ENCODE data around the gene ANKRD33B.
"Not testable (repeated sequence)": the region's sequence is repeated elsewhere in the genome, so short reads cannot be mapped to it uniquely, and the experiment has no call there.

Gene ANKRD33B

DNA sequence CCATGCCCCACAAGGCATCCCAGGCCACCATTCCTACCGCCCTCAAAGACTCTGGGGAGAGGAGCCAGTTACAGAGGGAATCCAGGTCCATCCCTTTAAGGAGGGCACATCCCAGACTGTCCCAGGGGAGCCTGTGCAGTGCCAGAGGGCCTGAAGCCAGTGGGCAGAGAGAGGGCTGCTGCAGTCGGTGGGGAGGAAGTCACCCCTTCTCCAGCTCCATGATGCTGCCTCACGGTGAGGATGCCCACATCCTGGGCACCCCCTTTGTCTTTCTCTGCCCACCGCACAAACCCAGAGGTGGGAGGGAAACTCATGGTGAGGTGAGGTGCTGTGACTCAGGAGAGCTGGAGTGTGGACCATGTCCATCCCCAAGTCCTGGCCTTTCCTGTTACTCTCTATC, 26.2 kb upstream of the ANKRD33B start:
- DNase-seq (ENCODE audit: low read depth, low spot score), result no peak

DNA sequence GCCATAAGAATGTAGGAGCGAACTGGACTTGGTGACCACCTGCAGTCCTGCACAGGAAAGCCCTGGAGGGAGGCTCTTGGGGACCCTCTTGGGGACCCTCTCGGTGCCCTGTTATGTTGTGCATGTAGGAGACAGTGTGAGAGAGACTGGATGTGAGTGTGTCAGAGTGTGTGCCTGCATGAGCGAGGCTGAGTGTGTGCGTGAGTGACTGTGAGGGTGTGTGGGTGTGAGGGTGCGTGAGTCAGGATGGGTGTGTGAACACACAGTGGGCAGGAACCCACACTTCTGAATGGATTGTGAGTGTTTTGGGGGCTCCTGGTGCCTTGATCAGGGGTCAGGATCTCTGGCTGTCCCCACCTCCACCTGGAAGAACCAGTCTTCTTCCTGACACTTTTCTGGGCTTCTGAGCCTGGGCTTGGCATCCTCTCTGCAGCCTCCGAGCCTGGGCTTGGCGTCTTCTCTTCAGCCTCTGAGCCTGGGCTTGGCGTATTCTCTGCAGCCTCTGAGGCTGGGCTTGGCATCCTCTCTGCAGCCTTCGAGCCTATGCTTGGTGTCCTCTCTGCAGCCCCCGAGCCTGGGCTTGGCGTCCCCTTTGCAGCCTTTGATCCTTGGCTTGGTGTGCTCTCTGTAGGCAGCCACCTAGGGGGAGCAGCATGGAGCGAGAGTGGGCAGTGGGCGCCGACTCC, 25.6 kb upstream of the ANKRD33B start:
- DNase-seq (ENCODE audit: low read depth, low spot score), result no peak

GRCh38 chr5:10538789-10539686, 24.8 kb upstream of the ANKRD33B start:
- DNase-seq (ENCODE audit: low read depth, low spot score), result no peak

GRCh38 chr5:10539687-10539998, 24.2 kb upstream of the ANKRD33B start:
- no peak for DNase-seq (ENCODE audit: low read depth, low spot score)

DNA sequence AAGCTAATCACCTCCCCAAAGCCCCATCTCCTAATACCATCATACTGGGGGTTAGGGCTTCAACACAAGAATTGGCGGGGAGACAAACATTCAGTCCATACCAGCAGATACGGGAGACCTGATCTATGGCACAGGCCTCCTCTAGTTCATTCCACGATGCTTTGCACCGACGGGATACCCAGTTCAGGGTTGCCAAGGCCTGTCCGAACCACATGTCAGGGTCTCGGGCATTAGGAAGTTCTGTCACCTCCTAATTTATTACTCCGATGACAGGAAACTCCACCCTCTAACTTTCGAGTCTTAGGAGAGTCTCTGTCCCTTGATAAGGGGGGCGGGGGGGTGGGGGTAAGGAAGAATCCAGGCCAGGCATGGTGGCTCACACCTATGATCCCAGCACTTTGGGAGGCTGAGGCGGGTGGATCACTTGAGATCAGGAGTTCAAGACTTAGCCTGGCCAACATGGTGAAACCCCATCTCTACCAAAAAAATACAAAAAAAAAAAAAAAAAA, 23.8 kb upstream of the ANKRD33B start:
- no peak for DNase-seq (ENCODE audit: low read depth, low spot score)

DNA sequence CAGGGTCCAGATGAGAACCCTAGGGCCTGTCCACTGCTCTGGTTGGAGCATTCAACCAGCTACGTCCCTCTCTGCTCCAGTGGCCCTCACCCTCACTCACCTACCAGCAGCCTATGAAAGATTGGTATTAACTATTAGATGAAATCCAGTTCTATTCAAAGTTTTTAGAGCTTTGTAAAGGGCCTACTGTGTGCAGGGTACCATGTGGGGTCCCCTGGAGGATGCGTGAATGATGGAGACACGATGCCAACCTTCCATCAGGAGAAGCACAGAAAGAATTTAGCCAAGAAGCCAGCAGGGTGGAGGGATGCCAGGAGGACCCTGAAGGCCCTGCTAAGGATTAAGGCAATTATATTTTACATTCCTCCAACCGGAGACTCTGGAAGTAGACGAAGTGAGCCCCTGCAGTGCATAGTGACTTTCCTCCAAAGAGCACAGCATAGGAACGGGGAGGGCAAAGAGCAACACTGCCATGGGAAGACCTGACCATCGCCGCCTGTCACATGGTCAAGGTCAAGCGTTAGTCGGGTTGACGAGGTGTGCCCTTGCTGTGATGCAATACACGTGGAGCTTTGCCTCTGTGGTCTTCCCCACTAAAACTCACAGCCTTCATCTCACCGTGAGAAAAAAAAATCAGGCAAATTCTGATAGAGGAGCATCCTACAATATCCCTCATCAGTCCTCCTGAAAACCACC, 22.8 kb upstream of the ANKRD33B start:
- DNase-seq (ENCODE audit: low read depth, low spot score), result no peak

DNA sequence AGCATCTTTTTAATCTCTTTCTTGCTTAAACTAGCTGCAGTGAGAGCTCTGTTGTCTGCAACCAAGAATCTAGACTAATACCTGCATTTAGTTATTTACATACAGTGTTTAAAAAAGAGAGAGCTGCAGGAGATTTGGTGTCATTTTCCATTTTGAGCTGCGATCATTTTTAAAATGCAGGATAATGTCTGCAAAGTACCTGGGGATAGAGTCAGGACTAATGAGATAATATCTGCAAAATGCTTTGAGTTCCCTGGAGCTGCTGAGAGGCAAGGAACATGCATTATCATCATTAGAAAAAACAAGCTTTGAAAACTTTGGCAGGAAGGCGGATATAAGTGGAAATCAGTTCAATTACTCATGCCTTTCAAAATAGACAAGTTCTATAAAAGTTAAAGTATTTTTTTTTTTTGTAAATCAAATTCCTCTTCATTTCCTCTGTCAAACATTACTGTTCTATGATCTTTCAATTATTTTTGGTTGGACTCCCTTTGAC, 21.8 kb upstream of the ANKRD33B start:
- DNase-seq (ENCODE audit: low read depth, low spot score), result no peak

DNA sequence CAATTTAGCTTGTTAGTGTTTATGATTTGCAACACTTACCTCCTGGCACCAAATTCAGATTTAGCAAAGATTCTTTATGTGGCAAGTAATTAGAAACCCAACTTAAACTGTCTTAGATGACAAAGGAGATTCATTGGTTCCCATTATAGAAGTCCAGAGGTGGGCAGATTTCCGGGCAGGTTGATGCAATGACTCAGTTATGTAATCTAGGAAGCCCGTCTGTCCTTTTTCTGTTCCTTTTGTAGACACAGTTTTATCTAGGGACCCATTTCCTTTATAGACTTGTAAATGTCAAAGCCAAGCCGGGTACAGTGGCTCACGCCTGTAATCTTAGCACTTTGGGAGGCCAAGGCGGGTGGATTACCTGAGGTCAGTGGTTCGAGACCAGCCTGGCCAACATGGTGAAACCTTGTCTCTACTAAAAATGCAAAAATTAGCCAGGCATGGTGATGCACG, 20.3 kb upstream of the ANKRD33B start:
- DNase-seq (ENCODE audit: low read depth, low spot score), result no peak

DNA sequence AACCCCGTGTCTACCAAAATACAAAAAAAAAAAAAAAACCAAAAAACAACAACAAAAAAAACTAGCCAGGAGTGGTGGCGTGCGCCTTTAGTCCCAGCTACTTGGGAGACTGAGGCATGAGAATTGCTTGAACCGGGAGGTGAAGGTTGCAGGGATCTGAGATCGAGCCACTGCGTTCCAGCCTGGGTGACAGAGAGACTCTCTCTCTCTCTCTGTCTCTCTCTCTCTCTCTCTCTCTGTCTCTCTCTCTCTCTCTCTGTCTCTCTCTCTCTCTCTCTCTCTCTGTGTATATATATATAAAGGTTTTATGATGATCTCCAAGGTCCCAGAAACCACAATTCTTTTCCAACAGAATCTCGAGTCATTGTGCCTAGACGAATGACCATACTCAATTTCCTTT, 18.8 kb upstream of the ANKRD33B start:
- no peak for DNase-seq (ENCODE audit: low read depth, low spot score)

DNA sequence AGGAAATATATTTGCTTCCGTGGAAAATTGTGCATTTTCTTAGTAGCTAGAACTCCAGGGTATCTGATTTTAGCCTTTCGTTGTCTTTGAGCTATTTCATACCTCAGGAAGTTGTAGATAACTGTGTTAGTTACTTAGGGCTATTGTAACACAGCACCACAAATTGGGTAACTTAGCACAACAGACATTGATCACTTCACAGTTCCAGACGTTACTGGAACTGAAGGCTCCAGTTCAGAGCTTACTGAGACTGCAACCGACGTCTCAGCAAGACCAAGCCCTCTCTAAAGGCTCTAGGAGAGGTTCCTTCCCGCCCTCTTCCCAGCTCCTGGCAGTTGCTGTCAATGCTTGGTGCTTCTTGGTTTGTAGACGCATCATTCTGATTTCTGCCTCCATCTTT, 17.7 kb upstream of the ANKRD33B start:
- no peak for DNase-seq (ENCODE audit: low read depth, low spot score)

DNA sequence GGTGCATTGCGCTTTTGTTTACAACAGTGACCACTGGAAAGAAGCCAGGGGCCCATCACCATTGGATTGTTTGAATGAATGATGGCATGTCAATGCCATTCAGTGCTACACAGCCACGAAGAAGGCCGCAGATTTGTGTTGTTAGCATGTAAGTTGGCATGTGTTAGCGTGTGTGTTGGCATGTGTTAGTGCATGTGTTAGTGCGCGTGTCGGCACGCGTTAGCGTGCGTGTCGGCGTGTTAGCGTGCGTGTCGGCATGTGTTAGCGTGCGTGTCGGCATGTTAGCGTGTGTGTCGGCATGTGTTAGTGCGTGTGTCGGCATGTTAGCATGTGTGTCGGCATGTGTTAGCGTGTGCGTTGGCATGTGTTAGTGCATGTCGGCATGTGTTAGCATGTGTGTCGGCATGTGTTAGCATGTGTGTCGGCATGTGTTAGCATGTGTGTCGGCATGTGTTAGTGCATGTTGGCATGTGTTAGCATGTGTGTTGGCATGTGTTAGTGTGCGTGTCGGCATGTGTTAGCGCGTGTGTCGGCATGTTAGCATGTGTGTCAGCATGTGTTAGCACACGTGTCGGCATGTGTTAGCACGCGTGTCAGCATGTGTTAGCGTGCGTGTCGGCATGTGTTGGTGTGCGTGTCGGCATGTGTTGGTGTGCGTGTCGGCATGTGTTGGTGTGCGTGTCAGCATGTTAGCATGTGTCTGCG, 15.3 kb upstream of the ANKRD33B start:
- DNase-seq (ENCODE audit: low read depth, low spot score), result no peak

- not testable (repeated sequence) for DNase-seq (ENCODE audit: low read depth, low spot score)
Measured at GRCh38 chr5:10549123-10549514, 14.8 kb upstream of the ANKRD33B start.

DNA sequence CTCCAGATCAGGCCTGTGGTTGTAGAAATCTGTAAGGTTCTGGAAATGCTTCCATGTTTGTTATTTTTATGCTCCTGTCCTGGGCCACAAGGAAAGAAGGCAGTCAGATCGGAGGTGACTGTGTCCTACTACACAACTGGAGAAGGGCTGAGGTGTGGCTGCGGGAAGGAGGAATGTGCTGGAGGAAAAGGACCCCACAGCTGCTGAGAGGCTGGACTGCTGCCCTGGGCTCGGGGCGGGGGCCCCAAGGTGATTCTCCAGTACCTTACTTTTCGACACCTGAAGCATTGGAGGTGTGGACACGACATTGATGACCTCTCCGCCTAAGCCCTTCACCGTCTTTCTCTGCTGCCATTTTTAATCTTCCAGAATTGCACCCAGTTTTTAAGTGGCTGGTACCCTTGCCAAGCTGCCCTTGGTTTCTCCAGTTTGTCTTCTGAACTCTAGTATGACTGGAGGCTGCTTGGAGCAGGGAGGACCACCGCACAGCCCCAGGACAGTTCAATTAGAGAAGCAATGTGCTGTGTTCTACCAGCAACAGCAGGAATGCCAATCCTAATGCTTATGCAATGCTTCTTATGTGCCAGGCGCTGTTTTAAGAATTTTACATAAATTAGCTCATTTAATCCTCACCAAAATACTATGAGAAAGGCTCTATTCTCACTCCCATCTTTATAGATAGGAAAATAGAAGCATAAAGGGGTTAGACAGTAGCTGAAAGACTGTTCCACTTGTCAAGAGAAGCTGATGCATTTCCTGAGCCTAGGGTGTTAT, 13.5 kb upstream of the ANKRD33B start:
- DNase-seq (ENCODE audit: low read depth, low spot score), result no peak

DNA sequence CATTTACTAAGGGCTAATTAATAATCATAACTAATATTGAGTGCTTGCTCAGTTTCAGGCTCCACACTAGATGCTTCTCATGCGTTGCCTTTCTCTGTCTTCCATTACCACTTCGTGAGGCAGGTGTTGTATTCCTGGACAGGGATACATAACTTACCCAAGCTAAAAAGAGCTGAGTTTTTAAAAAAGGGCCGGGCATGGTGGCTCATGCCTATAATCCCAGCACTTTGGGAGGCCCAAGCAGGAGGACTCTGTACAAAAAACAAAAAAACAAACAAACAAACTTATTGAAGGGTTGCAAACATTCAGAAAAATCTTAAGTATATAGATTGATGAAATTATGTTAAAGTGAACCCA, 12.1 kb upstream of the ANKRD33B start:
- DNase-seq (ENCODE audit: low read depth, low spot score), result no peak

- DNase-seq (ENCODE audit: low read depth, low spot score), result peak; percentile 76
Measured at GRCh38 chr5:10552183-10553143, 11.4 kb upstream of the ANKRD33B start.

- no peak for DNase-seq (ENCODE audit: low read depth, low spot score)
Measured at GRCh38 chr5:10553476-10553875, 10.4 kb upstream of the ANKRD33B start.

DNA sequence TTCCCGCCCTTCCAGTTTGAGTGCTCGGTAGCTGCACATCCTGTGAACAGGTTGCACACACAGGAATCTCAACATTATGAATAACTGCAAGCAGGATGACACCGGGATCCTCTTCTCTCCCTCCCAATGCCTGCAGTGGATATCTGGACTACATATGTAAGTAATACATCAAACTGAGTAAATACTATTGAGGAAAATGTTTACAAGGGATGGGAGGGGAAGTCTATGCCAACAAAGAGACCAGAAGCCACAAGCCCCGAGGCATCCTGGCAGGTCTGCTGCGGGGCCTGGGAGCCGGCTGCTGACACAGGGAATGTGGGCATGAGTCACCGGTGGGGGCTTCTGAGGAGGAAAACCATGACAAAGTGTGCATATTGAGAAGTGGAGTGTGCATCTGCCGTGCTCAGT, 8.6 kb upstream of the ANKRD33B start:
- peak; percentile 95 for DNase-seq (ENCODE audit: low read depth, low spot score)

GRCh38 chr5:10556289-10556807, 7.5 kb upstream of the ANKRD33B start:
- DNase-seq (ENCODE audit: low read depth, low spot score), result peak; percentile 72

Measured in astrocyte of the hippocampus (primary cell).